Subcutaneous abdominal adipose tissue (tissue), 5 donors: ENCODE data around the gene SPPL3.

ENCODE experiments used
- H3K27ac ChIP-seq: one replicate; pipeline ENCODE4 v1.7.0; 2013; ENCODE audit warnings: low read depth, mild to moderate bottlenecking, inconsistent platforms, low read length, moderate library complexity
- H3K27me3 ChIP-seq, 5 donors: one replicate each; pipeline ENCODE4 v1.7.0; 2013; ENCODE audit warnings: low read length in 5 of 5, inconsistent platforms in 1 of 5; ENCODE audit not compliant: control insufficient read depth in 5 of 5, insufficient read depth in 4 of 5
- H3K36me3 ChIP-seq, 5 donors: one replicate each; pipeline ENCODE4 v1.7.0; 2013; ENCODE audit warnings: low read length in 5 of 5; ENCODE audit not compliant: control insufficient read depth in 5 of 5, insufficient read depth in 5 of 5
- H3K4me1 ChIP-seq, 5 donors: one replicate each; pipeline ENCODE4 v1.7.0; 2013; ENCODE audit warnings: low read length in 5 of 5, mild to moderate bottlenecking in 3 of 5, moderate library complexity in 1 of 5; ENCODE audit not compliant: control insufficient read depth in 5 of 5, insufficient read depth in 5 of 5
- H3K4me3 ChIP-seq, 5 donors: one replicate each; pipeline ENCODE4 v1.7.0; 2013; ENCODE audit warnings: low read length in 5 of 5, low read depth in 1 of 5
- H3K9ac ChIP-seq, 5 donors: one replicate each; pipeline ENCODE4 v1.7.0; 2013; ENCODE audit warnings: low read length in 5 of 5, mild to moderate bottlenecking in 4 of 5, moderate library complexity in 3 of 5
- H3K9me3 ChIP-seq, 5 donors: one replicate each; pipeline ENCODE4 v1.7.0; 2013; ENCODE audit warnings: low read length in 5 of 5; ENCODE audit not compliant: control insufficient read depth in 5 of 5
- donor health status: healthy.
- donor health status: healthy.
- donor health status: healthy.
- donor health status: healthy.
- donor health status: healthy.

Gene SPPL3

GRCh38 chr12:120713861-120714482 lies 190.2 kb downstream of the SPPL3 start:
- Histone ChIP-seq H3K9me3 (no peaks in the 10 kb centered on the region), H3K4me1 (peaks cover 2 to 26% (median 24%) of the 10 kb centered on the region in 5 donors), H3K4me3 (no peak overlapping the region), H3K36me3 (peaks cover 2 to 43% (median 37%) of the 10 kb centered on the region in 5 donors), H3K27me3 (no peaks in the 10 kb centered on the region), H3K9ac (no peak overlapping the region), H3K27ac (no peak overlapping the region)

GRCh38 chr12:120712610-120713009 lies 191.5 kb downstream of the SPPL3 start:
- H3K36me3 ChIP-seq: peaks cover 2 to 31% (median 26%) of the 10 kb centered on the region in 5 donors
- no peak overlapping the region for H3K27ac ChIP-seq
- no peaks in the 10 kb centered on the region for H3K9me3 ChIP-seq
- no peak overlapping the region for H3K9ac ChIP-seq
- H3K4me3 ChIP-seq: no peak overlapping the region
- H3K27me3 ChIP-seq: no peaks in the 10 kb centered on the region
- peaks cover 2 to 26% (median 24%) of the 10 kb centered on the region in 5 donors for H3K4me1 ChIP-seq
